ENCODE data around the gene PEPD. TPM values are rescaled to one million over a fixed set of nuclear protein-coding genes. Genes with fewer than 3 reads are reported as not detected.

Gene PEPD
- total RNA-seq, 4 donors from 2014 or later: 92.6 to 323 (median 218) TPM

DNA sequence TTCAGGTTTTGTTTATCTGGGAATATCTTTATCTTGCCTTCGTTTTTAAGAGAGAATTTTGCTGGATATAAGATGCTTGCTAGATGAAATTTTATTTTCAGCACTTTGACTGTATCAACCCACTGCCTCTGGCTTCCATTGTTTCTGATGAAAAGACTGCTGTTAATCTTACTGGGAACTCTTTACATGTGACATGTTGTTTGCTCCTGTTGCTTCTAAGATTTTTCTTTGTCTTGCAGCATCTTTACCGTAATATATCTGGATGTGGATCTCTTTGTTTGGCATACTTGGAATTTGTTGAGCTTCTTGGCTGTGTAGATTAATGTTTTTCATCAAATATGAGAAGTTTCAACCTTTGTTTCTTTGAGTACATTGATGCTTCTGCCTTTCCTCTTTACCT, 166.1 kb downstream of the PEPD start:
- H3K36me3 ChIP-seq: no peaks in the 10 kb centered on the region
- no peak for DNase-seq
- 72 to 74% methylated on average over 2 of the region's 2 CpGs for WGBS, 2 donors (ENCODE audit: low coverage in 1 of 2)
- H3K9me3 ChIP-seq: peaks cover 6 to 11% of the 10 kb centered on the region in 2 donors
- no peaks in the 10 kb centered on the region for H3K27me3 ChIP-seq
- H3K4me1 ChIP-seq: no peaks in the 10 kb centered on the region
- intact Hi-C loops (cut with DNase I; ENCODE audit: low total_unique reads): no loop called here
- in situ Hi-C loops (cut with MboI; ENCODE audit: low pct_ligation_motif_present in 1 of 4, low pct_unique_long_range_greater_than_20kb in 1 of 4, low sequenced_read_pairs in 3 of 4): no loop called here
- no peak for TF ChIP-seq CTCF (IDR thresholded peaks at IDR 0.05)
- no peak for TF ChIP-seq POLR2AphosphoS5 (IDR thresholded peaks at IDR 0.05)
- no peak for TF ChIP-seq POLR2A (IDR thresholded peaks at IDR 0.05)
- TF ChIP-seq EP300 (IDR thresholded peaks at IDR 0.05; ENCODE audit: low read depth): no peak
- no peak overlapping the region for H3K4me3 ChIP-seq
- no peak overlapping the region for H3K27ac ChIP-seq

GRCh38 chr19:33350538-33351309, 170.9 kb downstream of the PEPD start:
- Histone ChIP-seq H3K4me3 (no peak overlapping the region), H3K36me3 (no peaks in the 10 kb centered on the region), H3K4me1 (no peaks in the 10 kb centered on the region), H3K27ac (no peak overlapping the region), H3K27me3 (peaks cover 6% of the 10 kb centered on the region), H3K9me3 (peaks cover 3 to 5% of the 10 kb centered on the region in 2 donors)
- DNase-seq: no peak
- WGBS, 2 donors (ENCODE audit: low coverage in 1 of 2): 75 to 84% methylated on average over 3 to 12 of the region's 12 CpGs
- intact Hi-C loops (cut with DNase I; ENCODE audit: low total_unique reads): no loop called here
- TF ChIP-seq EP300 (IDR thresholded peaks at IDR 0.05; ENCODE audit: low read depth) (no peak), POLR2A (IDR thresholded peaks at IDR 0.05) (no peak), POLR2AphosphoS5 (IDR thresholded peaks at IDR 0.05) (no peak), CTCF (IDR thresholded peaks at IDR 0.05) (no peak)
- in situ Hi-C loops (cut with MboI; ENCODE audit: low pct_ligation_motif_present in 1 of 4, low pct_unique_long_range_greater_than_20kb in 1 of 4, low sequenced_read_pairs in 3 of 4): no loop called here

DNA sequence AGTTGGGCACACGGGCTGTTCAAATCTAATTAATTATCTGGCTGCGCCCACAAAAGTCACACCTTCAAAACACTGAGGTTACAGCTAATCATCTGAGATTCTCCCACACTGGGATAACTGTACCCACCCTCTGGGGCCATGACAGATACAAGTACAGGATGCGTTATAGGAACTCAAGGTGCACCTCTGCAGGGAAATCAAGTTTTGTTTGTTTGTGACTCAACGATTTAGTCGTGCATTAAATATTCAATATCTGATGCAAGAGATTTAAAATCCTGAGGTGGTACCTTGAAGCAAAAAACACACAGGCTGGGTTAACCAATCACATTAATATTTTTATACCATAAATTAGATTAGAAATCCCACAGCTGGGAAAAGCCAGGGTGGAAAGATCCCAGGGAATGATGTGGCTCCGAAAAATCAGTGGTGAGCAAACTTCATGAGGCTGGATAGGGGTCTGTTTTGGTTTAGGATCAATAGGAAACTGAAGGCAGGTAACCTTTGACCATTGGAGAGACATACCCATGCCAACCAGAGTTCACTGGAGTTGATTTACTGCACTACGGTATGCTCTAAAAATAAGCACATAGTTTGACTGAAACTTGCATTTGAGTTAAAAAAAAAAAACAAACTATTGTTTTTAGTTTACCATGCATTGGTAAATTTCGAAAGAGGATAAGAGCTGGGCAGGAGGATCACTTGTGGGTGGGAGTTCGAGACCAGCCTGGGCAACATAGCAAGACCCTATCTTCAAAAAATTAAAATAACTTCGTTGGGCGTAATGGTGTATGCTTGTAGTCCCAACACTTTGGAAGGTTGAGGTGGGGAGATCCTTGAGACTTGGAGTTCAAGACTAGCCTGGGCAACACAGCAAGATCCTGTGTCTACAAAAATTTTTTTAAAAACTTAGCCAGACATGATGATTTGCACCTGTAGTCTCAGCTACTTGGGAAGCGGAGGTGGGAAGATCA, 172.0 kb downstream of the PEPD start:
- TF ChIP-seq POLR2A (IDR thresholded peaks at IDR 0.05) (no peak), EP300 (IDR thresholded peaks at IDR 0.05; ENCODE audit: low read depth) (no peak), CTCF (IDR thresholded peaks at IDR 0.05) (no peak), POLR2AphosphoS5 (IDR thresholded peaks at IDR 0.05) (no peak)
- Histone ChIP-seq H3K36me3 (no peaks in the 10 kb centered on the region), H3K9me3 (no peaks in the 10 kb centered on the region), H3K27me3 (peaks cover 6% of the 10 kb centered on the region), H3K27ac (no peak overlapping the region), H3K4me1 (no peaks in the 10 kb centered on the region), H3K4me3 (no peak overlapping the region)
- intact Hi-C loops (cut with DNase I; ENCODE audit: low total_unique reads): no loop called here
- 85% methylated on average over 12 of the region's 12 CpGs for WGBS, 2 donors (ENCODE audit: low coverage in 1 of 2)
- no peak for DNase-seq
- in situ Hi-C loops (cut with MboI; ENCODE audit: low pct_ligation_motif_present in 1 of 4, low pct_unique_long_range_greater_than_20kb in 1 of 4, low sequenced_read_pairs in 3 of 4): no loop called here

DNA sequence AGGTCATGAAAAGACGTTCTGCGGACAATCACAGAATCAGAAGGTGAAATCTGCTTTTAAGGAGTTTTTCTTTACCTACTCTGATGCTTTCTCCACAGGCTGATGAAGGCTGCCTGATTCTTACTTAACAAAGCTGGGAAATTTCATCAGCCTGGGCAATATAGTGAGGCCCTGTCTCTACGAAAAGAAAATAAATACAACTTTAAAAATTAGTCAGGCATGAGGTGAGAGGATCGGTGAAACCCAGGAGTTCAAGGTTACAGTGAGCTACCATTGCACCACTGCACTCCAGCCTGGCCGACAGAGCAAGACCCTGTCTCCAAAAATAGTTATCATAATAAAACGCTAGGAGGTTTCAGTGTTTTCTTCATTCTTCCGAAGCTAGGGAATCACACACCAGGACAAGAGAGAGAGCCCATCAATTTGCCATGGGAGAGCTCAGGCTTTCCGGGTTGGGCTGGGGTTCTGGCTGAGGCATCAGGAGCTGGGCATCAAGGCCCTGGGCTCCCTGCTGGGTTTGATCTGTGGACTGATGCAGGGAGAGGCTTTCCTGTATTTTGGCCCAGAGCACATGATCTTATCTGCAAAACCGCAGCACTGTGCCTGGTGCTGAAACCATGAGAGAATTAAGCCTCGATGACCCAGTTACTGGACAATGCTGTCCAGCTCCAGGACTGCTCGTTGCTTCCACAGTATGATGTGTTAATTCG, 173.1 kb downstream of the PEPD start:
- Histone ChIP-seq H3K27ac (no peak overlapping the region), H3K4me3 (no peak overlapping the region), H3K27me3 (peaks cover 6% of the 10 kb centered on the region), H3K4me1 (no peaks in the 10 kb centered on the region), H3K36me3 (no peaks in the 10 kb centered on the region), H3K9me3 (no peaks in the 10 kb centered on the region)
- no peak for DNase-seq
- no peak for TF ChIP-seq EP300 (IDR thresholded peaks at IDR 0.05; ENCODE audit: low read depth)
- no peak for TF ChIP-seq POLR2A (IDR thresholded peaks at IDR 0.05)
- no peak for TF ChIP-seq CTCF (IDR thresholded peaks at IDR 0.05)
- TF ChIP-seq POLR2AphosphoS5 (IDR thresholded peaks at IDR 0.05): no peak
- in situ Hi-C loops (cut with MboI; ENCODE audit: low pct_ligation_motif_present in 1 of 4, low pct_unique_long_range_greater_than_20kb in 1 of 4, low sequenced_read_pairs in 3 of 4) (no loop called here), intact Hi-C loops (cut with DNase I; ENCODE audit: low total_unique reads) (no loop called here)
- 79 to 87% methylated on average over 7 to 12 of the region's 12 CpGs for WGBS, 2 donors (ENCODE audit: low coverage in 1 of 2)

Data from transverse colon (tissue), 4 donors.